ENCODE measurements around the gene DLX6.
"Not testable (repeated sequence)": the region's sequence is repeated elsewhere in the genome, so short reads cannot be mapped to it uniquely, and the experiment has no call there.

DLX6 gene

DNA sequence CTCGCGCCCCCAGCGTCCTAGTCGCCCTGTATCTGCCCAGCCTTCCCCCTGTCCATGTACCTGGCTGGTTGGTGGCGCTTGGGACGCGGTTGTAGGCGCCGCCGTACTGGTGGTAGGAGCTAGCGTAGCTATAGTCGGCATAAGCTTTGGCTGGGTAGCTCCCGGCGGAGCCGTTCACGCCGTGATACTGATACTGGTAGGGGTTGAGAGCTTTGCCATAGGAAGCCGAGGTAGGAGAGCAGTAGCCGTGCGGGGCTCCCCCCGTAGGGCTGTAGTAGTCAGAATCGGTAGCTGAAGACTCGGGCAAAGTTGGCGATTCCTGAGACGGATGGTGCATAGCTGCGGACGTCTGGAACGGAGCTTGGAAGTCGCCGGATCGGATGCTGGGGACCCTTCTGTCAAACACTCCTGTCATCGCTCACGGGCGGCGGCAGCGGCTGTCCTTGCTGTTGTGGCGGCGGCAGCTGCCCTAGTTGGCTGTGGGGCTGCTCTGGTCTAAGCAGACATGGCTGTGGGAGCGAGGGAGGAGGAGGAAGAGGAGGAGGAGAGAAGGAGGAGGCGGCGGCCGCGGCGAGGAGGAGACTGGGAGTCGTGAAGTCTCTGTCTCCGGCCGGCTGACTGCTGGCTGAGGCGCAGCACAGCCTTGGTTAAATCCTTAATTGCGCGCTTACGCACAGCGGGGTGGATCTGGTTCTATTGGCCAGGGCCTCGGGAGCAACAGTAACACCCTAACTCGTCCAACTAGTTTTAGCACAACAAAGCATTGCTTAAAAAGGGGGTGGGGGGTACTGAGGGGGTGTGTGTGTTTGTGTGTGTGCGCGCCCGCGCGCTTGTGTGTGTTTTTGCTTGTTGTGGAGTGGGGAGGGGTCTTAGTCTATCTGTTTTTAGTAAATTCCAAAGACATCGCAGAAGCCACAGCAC lies 19.1 kb downstream of the DLX6 start, which contains the start of gene DLX5:
DLX5 (minus strand) TSS at position 623 of the 921 bp plus-strand sequence; CDS start at position 415, 208 bp downstream.
- no peak for FAIRE-seq

- FAIRE-seq: no peak
These were observed 19.8 kb downstream of the DLX6 start for GRCh38 chr7:97025130-97025499.

DNA sequence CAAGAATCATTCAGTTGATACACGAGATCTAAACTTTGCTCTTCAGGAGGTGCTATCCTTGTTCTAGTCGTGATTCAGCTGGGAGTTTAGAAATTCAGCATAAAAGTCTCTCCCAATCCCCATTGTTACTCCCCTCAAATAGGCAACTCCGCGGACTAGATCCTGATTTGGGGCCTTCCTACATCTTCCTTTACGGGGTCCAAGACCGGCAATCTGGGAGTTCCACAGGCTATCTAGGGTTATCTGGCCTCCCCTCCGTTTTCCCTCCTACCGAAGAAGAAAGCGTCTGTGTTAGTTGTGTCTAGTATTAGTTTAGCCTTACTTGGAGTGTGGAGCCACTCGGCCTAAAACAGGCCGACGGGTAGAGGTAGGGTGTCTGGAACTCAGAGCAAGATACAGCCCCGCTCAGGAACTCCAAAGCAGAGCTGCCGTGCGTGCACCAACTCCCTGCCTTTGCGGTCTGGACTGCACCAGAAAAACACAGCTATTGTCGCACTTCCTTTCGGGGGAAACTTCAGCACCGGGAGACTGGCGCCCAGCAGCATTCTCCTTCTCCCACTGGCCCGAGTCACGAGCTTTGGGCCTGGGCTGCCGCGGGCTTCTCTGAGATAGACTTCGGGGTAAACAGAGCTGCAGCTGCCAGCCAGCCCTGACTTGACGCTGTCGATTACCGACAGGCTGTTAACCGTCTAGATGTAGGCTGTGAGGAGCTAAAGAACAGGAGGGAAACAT lies 20.8 kb downstream of the DLX6 start:
- no peak for FAIRE-seq

- FAIRE-seq: no peak
These were observed 21.5 kb downstream of the DLX6 start for GRCh38 chr7:97026715-97027426.

DNA sequence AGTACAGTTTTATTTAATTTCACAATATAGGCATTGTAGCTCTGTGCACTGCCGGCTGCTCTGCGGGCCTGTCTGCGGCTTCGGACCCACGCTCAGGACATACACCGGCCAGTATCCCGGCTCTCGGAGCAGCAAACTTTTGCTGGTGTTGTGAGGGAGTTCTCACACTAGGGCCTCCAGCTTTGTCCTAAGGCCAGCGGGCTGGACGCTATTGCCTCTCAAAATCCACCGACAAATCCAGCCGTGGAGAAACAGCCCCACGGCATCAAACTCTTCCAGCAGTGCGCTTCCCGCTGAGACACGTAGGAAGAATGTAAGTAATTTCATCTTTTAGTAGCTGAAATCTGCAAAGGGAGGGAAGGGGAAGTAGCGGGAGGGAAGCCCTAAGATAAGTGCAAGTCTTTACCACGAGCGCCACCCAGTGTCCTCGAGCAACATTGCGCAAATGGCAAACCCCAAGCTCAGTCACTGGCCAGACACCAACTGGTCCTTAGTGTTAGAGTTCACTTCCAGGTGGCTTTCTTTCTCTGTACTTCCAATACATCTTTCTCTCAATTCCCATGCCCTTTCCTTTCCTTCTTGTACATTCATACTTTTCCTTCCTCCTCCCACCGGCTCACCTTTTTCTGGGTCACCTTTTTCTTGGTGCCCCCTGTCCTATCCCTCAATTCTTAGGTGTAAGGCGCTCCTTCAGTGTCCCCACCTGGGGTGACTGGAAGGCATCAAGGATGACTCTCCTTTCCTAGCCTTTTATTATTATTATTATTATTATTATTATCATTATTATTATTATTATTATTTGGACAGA lies 22.3 kb downstream of the DLX6 start:
- FAIRE-seq: no peak

DNA sequence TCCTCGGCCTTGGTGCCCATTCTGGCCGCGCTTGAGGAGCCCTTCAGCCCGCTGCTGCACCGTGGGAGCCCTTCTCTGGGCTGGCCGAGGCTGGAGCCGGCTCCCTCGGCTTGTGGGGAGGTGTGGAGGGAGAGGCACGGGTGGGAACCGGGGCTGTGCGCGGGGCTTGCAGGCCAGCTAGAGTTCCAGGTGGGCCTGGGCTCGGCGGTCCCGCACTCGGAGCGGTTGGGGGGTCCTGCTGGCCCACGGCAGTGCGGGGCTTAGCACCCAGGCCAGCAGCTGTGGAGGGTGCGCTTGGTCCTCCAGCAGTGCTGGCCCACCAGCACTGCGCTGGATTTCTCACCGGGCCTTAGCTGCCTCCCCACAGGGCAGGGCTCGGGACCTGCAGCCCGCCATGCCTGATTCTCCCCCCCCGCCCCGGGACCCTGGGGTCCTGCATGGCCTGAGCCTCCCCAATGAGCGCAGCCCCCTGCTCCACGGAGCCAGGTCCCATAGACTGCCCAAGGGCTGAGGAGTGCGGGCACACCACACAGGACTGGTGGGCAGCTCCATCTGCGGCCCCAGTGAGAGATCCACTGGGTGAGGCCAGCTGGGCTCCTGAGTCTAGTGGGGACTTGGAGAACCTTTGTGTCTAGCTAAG lies 29.0 kb downstream of the DLX6 start:
- FAIRE-seq: not testable (repeated sequence)

DNA sequence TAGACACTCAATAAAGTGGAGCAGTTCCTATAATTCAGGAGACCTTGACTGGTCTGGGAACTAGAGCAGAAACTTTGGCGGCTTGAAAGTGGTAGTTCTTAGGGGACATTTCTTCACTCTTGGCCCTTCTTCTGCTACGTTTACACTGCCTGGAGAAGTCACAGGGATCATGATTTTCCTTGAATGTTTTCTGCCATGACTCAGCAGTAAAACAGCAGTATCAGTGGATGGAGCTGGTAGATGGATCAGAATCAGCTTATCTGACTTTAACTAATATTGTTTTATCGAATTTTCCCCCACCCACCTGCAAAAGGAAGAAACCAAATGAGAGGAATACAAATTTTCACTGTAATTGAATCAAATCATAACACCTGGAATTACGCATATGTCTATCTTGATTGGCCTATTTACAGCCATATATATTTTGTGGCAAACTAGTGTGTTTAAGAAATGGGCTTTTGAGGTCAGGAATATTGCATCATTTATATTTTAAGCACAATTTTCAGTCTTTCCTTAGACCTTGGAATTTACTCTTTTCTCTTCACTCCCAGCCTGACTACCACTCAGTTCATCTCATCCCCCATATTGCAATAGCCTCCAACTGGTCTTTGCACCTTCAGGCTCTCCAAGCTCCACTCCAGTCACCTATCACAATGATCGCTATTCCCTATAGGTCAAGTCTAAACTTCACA lies 34.2 kb downstream of the DLX6 start:
- FAIRE-seq: no peak

DNA sequence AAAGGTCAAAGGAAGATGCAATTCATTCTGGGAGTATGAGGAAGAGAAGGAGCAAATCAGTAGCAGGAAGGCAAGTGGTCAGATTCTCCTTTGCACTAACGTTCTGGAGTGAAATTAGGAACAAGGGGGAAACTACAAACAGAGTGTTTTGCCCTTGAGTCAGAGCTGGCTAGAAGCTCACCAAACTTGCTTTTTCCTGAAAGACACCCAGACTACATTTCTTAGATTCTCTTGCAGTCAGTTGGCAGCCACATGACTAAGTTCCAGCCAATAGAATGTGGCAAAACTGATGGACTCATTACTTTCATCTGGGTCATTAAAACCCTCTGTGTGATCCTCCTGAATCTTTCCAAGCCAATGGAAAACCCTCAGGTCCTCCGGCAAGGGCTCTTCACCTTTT lies 37.9 kb downstream of the DLX6 start:
- no peak for FAIRE-seq

Measured in colon (tissue), 2 donors.